ENCODE data around the gene PDE6G. TPM values are rescaled to one million over a fixed set of nuclear protein-coding genes. Genes with fewer than 3 reads are reported as not detected.

PDE6G gene
- total and polyA plus RNA-seq, 4 donors, result 0.43 to 0.58 TPM; not detected in 2

DNA sequence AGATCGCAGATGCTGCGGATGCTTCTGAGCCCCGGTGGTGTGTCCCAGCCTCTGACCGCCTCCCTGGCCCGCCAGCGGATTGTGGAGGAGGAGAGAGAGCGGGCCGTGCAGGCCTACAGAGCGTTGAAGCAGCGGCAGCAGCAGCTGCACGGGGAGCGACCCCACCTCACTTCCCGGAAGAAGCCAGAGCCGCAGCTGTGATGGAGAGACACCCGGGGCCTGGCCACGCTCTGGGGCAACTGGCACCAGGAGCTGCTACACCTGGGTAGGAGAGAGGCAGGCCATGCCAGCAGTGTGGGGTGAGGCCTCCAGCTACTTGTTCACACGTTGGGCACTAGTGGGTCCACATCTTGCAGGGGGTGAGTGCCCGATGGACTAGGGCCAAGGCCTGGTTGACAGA is 16.2 kb upstream of the PDE6G start:
- Histone ChIP-seq H3K27ac (ENCODE audit: low read depth in 1 of 2, low read length in 2 of 2) (no peak overlapping the region), H3K4me1 (ENCODE audit: control insufficient read depth in 1 of 2, insufficient read depth in 2 of 2, low read length in 2 of 2) (no peaks in the 10 kb centered on the region), H3K9me3 (ENCODE audit: control insufficient read depth, low read length) (no peaks in the 10 kb centered on the region), H3K27me3 (ENCODE audit: control insufficient read depth in 1 of 2, insufficient read depth in 2 of 2, low read length in 1 of 2) (no peaks in the 10 kb centered on the region), H3K4me3 (ENCODE audit: low read length in 2 of 2) (no peak overlapping the region), H3K36me3 (ENCODE audit: control insufficient read depth in 1 of 2, insufficient read depth in 2 of 2, low read length in 1 of 2) (no peaks in the 10 kb centered on the region)
- ATAC-seq (ENCODE audit: low FRiP score) (no peak), DNase-seq (no peak)
- 87% methylated on average over 18 of the region's 18 CpGs for WGBS, 2 donors
- intact Hi-C loops (cut with DNase I), result no loop called here

DNA sequence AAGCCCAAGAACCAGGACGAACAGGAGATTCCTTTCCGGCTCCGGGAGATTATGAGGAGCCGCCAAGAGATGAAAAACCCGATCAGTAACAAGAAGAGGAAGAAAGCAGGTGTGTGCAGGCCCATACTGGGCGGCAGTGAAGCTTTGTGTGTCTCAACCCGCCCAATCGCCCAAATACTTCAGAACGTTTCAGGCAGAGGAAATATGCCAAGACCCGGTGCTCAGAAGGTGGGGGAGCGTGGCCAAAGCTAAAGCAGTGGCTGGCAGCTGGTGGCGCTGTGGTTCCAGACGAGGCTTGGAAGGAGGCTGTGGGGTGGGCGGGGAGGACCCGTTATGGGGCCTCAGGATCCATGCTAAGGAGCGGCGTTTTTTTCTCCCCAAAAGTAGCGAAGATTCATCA is 11.4 kb upstream of the PDE6G start:
- intact Hi-C loops (cut with DNase I), result loop anchor here in 1 of 2 donors (2.0 kb wide), 1 partner anchor 35 kb away; the partner anchor contains the start of gene MRPL12
- Histone ChIP-seq H3K4me1 (ENCODE audit: control insufficient read depth in 1 of 2, insufficient read depth in 2 of 2, low read length in 2 of 2) (no peaks in the 10 kb centered on the region), H3K4me3 (ENCODE audit: low read length in 2 of 2) (no peak overlapping the region), H3K36me3 (ENCODE audit: control insufficient read depth in 1 of 2, insufficient read depth in 2 of 2, low read length in 1 of 2) (no peaks in the 10 kb centered on the region), H3K27me3 (ENCODE audit: control insufficient read depth in 1 of 2, insufficient read depth in 2 of 2, low read length in 1 of 2) (no peaks in the 10 kb centered on the region), H3K9me3 (ENCODE audit: control insufficient read depth, low read length) (no peaks in the 10 kb centered on the region), H3K27ac (ENCODE audit: low read depth in 1 of 2, low read length in 2 of 2) (no peak overlapping the region)
- DNase-seq (no peak), ATAC-seq (ENCODE audit: low FRiP score) (no peak)
- WGBS, 2 donors, result 82 to 86% methylated on average over 18 of the region's 18 CpGs

DNA sequence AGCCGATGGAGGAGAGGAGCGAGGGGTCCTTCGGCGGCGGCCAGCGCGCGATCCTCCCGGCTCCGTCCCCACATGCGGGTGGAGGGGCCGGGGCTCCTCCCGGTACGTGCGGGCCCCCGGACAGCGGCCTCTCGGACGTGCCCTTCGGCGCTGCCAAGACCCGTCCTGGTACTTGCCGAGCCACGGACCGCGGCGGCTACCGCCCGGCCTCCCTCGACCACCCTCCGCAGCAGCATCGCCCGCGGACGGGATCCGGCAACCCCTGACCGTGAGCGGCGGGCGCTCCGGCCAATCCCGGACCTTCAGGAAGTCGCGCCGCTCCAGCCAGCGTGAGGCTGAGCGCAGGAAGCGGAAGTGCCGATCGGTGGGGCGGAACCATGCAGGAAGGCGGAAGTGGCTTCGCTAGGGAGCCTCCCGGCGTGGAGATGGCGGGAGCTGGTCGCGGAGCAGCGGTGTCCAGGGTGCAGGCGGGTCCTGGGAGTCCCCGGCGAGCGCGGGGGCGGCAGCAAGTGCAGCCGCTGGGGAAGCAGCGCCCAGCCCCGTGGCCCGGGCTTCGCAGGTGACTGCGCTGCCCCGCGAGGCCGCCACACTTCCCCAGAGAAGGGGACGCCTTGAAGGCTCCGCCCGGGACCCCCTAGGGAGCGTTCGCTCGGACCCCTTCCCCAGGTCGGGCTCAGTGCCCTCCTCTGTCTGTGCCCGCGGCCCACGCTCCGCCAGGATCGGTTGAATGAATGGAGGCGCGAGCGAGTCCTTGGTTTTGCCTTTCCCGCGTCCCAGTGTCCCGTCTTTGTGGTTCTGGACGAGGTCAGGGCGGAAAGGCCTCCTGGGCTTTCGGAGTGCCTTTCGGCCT is 10.2 kb upstream of the PDE6G start, which contains the start of the genes CCDC137 and OXLD1:
Gene CCDC137 (plus strand): TSS at position 396 of the 850 bp plus-strand sequence. CDS start 30 bp downstream, at position 426.
Gene OXLD1 (minus strand): TSS at position 264 of the 850 bp plus-strand sequence. CDS start 28 bp downstream, at position 236.
- Histone ChIP-seq H3K9me3 (ENCODE audit: control insufficient read depth, low read length) (no peaks in the 10 kb centered on the region), H3K27ac (ENCODE audit: low read depth in 1 of 2, low read length in 2 of 2) (peak within 1 kb of the TSS in 1 of 2 donors; percentile 50), H3K36me3 (ENCODE audit: control insufficient read depth in 1 of 2, insufficient read depth in 2 of 2, low read length in 1 of 2) (no peaks in the 10 kb centered on the region), H3K4me1 (ENCODE audit: control insufficient read depth in 1 of 2, insufficient read depth in 2 of 2, low read length in 2 of 2) (no peaks in the 10 kb centered on the region), H3K27me3 (ENCODE audit: control insufficient read depth in 1 of 2, insufficient read depth in 2 of 2, low read length in 1 of 2) (no peaks in the 10 kb centered on the region), H3K4me3 (ENCODE audit: low read length in 2 of 2) (peak within 1 kb of the TSS; percentile 61 to 65)
- 0% methylated on average over 73 to 96 of the region's 96 CpGs for WGBS, 2 donors
- ATAC-seq (ENCODE audit: low FRiP score) (peak; percentile 97), DNase-seq (peak; percentile 98 to 99)
- intact Hi-C loops (cut with DNase I), result loop anchor here in 1 of 2 donors (1.0 to 2.0 kb wide), 2 partner anchors 29 to 36 kb away; partner anchors contain the start of genes MRPL12, NPLOC4 and TSPAN10

DNA sequence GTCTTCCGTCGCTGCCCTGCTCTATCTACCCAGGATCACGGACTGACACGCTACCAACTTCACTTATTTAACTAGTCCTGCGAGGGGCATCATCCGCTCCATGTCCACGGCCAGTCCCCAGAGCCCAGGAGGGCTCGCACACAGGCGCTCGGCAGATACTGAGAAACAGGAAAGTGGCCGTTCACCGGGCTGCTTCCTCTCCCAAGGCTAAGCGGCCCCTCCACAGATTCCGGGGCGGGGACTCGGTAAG is 9.7 kb upstream of the PDE6G start:
- WGBS, 2 donors, result 0% methylated on average over 16 of the region's 16 CpGs
- ATAC-seq (ENCODE audit: low FRiP score), result no peak
- intact Hi-C loops (cut with DNase I), result loop anchor here in 1 of 2 donors (1.0 to 2.0 kb wide), 2 partner anchors 29 to 37 kb away; partner anchors contain the start of genes MRPL12, NPLOC4 and TSPAN10

DNA sequence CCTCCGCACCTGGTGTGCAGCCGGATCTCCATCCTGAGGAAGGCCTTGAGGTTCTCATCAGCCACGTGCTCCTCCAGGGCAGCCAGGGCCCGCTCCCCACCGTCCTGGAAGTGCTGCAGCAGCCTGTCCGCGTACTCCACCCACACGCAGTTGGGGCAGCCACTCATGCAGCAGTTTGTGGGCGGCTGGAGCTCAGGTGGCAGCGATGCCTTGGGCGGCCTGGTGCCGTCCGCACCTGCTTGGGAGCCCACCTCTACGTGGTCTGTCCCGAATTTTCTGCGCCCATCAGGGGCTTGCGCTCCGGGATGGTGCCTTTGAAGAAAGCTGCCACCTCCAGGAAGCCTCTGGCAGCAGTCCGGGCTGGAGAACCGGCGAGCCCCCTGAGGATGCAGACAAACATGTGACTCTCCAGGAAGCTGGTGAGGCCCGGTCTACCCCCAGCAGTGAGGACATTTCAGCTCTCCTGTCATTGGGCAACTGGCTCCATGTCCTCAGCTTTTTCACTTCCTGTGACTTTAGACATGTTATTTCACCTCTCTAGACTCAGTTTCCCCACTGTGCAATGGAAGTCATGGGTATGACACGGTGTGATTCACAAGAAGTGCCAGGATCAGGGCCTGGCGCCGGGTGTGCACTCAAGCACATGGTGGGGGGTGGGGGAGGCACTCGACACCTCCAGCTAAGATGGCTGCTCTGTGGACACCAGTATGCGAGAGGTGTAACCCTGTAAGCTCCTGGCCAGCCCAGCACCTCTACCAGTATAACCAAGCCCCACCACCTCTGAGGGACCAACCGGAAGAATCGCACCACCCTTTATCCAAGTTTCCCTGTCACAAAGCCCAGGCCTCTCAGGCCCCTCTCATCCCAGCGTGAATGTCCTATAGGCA is 9.1 kb upstream of the PDE6G start:
- 63 to 66% methylated on average over 30 of the region's 30 CpGs for WGBS, 2 donors
- intact Hi-C loops (cut with DNase I), result loop anchor here in 1 of 2 donors (1.0 to 2.0 kb wide), 2 partner anchors 28 to 37 kb away; partner anchors contain the start of genes MRPL12, NPLOC4 and TSPAN10
- ATAC-seq (ENCODE audit: low FRiP score), result peak; percentile 20
- H3K9me3 ChIP-seq (ENCODE audit: control insufficient read depth, low read length), result no peaks in the 10 kb centered on the region
- no peaks in the 10 kb centered on the region for H3K4me1 ChIP-seq (ENCODE audit: control insufficient read depth in 1 of 2, insufficient read depth in 2 of 2, low read length in 2 of 2)
- H3K4me3 ChIP-seq (ENCODE audit: low read length in 2 of 2), result peak overlapping the region; percentile 61 to 65
- H3K27me3 ChIP-seq (ENCODE audit: control insufficient read depth in 1 of 2, insufficient read depth in 2 of 2, low read length in 1 of 2), result no peaks in the 10 kb centered on the region
- H3K36me3 ChIP-seq (ENCODE audit: control insufficient read depth in 1 of 2, insufficient read depth in 2 of 2, low read length in 1 of 2), result no peaks in the 10 kb centered on the region
- no peak overlapping the region for H3K27ac ChIP-seq (ENCODE audit: low read depth in 1 of 2, low read length in 2 of 2)
- peak in 1 of 2 donors; percentile 42 for DNase-seq

More for the DNA sequence above, 9.7 kb upstream of the PDE6G start:
- peak overlapping the region; percentile 61 to 65 for H3K4me3 ChIP-seq (ENCODE audit: low read length in 2 of 2)
- H3K27ac ChIP-seq (ENCODE audit: low read depth in 1 of 2, low read length in 2 of 2), result peak overlapping the region in 1 of 2 donors; percentile 50
- H3K36me3 ChIP-seq (ENCODE audit: control insufficient read depth in 1 of 2, insufficient read depth in 2 of 2, low read length in 1 of 2), result no peaks in the 10 kb centered on the region
- no peaks in the 10 kb centered on the region for H3K4me1 ChIP-seq (ENCODE audit: control insufficient read depth in 1 of 2, insufficient read depth in 2 of 2, low read length in 2 of 2)
- H3K9me3 ChIP-seq (ENCODE audit: control insufficient read depth, low read length), result no peaks in the 10 kb centered on the region
- H3K27me3 ChIP-seq (ENCODE audit: control insufficient read depth in 1 of 2, insufficient read depth in 2 of 2, low read length in 1 of 2), result no peaks in the 10 kb centered on the region
- DNase-seq, result no peak

DNA sequence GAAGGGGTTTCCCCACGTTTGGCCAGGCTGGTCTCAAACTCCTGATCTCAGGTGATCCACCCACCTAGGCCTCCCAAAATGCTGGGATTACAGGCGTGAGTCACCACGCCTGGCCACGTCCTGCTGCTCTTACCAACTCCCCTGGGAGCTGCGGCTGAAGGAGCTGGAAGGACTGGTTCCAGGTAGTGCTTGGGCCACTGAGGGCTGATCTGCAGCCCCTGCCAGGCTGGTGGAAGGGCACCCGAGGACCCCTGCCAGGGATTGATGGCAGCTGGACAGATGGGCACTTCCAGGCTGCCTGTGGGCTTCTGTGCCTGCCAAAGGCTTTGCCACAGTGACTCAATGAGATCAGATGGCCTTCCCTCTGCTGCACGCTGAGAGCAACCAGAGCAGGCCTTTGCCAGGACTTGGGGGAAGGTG is 7.7 kb upstream of the PDE6G start:
- H3K4me1 ChIP-seq (ENCODE audit: control insufficient read depth in 1 of 2, insufficient read depth in 2 of 2, low read length in 2 of 2), result no peaks in the 10 kb centered on the region
- WGBS, 2 donors, result 72 to 83% methylated on average over 7 of the region's 7 CpGs
- no peak overlapping the region for H3K4me3 ChIP-seq (ENCODE audit: low read length in 2 of 2)
- DNase-seq (no peak), ATAC-seq (ENCODE audit: low FRiP score) (no peak)
- H3K27ac ChIP-seq (ENCODE audit: low read depth in 1 of 2, low read length in 2 of 2), result no peak overlapping the region
- no peaks in the 10 kb centered on the region for H3K27me3 ChIP-seq (ENCODE audit: control insufficient read depth in 1 of 2, insufficient read depth in 2 of 2, low read length in 1 of 2)
- intact Hi-C loops (cut with DNase I), result no loop called here
- no peaks in the 10 kb centered on the region for H3K36me3 ChIP-seq (ENCODE audit: control insufficient read depth in 1 of 2, insufficient read depth in 2 of 2, low read length in 1 of 2)
- no peaks in the 10 kb centered on the region for H3K9me3 ChIP-seq (ENCODE audit: control insufficient read depth, low read length)

DNA sequence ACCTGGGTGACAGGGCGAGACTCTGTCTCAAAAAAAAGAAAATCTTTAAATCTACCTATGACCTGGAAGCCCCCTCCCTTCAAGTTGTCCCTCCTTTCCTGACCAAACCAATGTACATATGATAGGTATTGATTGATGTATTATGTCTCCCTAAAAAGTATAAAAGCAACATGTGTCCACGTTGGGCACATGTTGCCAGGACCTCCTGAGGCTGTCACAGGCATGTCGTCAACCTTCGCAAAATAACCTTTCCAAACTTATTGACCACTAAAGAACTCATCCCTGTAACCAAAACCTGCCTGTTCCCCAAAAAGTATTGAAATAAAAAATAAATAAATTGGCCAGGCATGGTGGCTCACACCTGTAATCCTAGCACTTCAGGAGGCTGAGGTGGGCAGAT is 5.7 kb upstream of the PDE6G start:
- Histone ChIP-seq H3K4me3 (ENCODE audit: low read length in 2 of 2) (no peak overlapping the region), H3K27me3 (ENCODE audit: control insufficient read depth in 1 of 2, insufficient read depth in 2 of 2, low read length in 1 of 2) (no peaks in the 10 kb centered on the region), H3K27ac (ENCODE audit: low read depth in 1 of 2, low read length in 2 of 2) (no peak overlapping the region), H3K9me3 (ENCODE audit: control insufficient read depth, low read length) (no peaks in the 10 kb centered on the region), H3K36me3 (ENCODE audit: control insufficient read depth in 1 of 2, insufficient read depth in 2 of 2, low read length in 1 of 2) (no peaks in the 10 kb centered on the region), H3K4me1 (ENCODE audit: control insufficient read depth in 1 of 2, insufficient read depth in 2 of 2, low read length in 2 of 2) (no peaks in the 10 kb centered on the region)
- ATAC-seq (ENCODE audit: low FRiP score) (no peak), DNase-seq (no peak)
- intact Hi-C loops (cut with DNase I), result no loop called here
- 85 to 86% methylated on average over 4 of the region's 4 CpGs for WGBS, 2 donors

DNA sequence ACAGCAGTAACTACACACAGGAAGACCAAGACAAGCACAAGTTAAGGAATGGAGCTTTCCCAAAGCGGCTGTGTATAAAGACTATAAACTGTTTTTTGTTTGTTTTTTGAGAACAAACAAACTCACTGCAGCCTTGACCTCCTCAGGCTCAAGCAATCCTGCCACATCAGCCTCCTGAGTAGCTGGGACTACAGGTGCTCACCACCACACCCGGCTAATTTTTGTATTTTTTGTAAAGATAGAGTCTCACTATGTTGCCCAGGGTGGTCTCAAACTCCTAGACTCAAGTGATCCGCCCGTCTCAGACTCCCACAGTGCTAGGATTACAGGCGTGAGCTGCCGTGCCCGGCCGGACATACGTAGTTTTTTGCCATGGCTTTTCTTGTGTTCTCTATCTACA is 4.1 kb upstream of the PDE6G start:
- intact Hi-C loops (cut with DNase I), result no loop called here
- Histone ChIP-seq H3K36me3 (ENCODE audit: control insufficient read depth in 1 of 2, insufficient read depth in 2 of 2, low read length in 1 of 2) (no peaks in the 10 kb centered on the region), H3K4me3 (ENCODE audit: low read length in 2 of 2) (no peak overlapping the region), H3K27me3 (ENCODE audit: control insufficient read depth in 1 of 2, insufficient read depth in 2 of 2, low read length in 1 of 2) (no peaks in the 10 kb centered on the region), H3K4me1 (ENCODE audit: control insufficient read depth in 1 of 2, insufficient read depth in 2 of 2, low read length in 2 of 2) (no peaks in the 10 kb centered on the region), H3K27ac (ENCODE audit: low read depth in 1 of 2, low read length in 2 of 2) (no peak overlapping the region), H3K9me3 (ENCODE audit: control insufficient read depth, low read length) (no peaks in the 10 kb centered on the region)
- DNase-seq, result no peak
- WGBS, 2 donors, result 84 to 89% methylated on average over 9 of the region's 9 CpGs
- no peak for ATAC-seq (ENCODE audit: low FRiP score)
